Measurements from ENCODE around the gene CPNE5.

DNA sequence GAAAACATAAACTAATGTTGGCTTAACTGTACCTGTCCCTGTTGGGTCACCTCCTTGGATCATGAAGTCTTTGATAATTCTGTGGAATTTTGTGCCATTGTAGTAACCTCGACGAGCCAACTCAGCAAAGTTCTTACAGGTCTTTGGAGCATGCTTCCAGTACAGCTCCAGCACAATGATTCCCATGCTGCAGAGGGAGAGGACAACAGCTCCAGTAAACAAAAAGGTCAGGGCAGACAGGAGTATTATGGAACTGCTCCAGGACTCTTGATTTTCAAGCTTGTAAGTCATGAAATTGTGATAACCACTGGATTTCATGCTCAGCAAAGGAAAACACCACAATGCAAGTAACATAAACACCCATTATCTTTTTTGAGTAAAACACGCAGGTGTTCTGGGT is 32.4 kb upstream of the CPNE5 start:
- TF ChIP-seq, protein P1, sequence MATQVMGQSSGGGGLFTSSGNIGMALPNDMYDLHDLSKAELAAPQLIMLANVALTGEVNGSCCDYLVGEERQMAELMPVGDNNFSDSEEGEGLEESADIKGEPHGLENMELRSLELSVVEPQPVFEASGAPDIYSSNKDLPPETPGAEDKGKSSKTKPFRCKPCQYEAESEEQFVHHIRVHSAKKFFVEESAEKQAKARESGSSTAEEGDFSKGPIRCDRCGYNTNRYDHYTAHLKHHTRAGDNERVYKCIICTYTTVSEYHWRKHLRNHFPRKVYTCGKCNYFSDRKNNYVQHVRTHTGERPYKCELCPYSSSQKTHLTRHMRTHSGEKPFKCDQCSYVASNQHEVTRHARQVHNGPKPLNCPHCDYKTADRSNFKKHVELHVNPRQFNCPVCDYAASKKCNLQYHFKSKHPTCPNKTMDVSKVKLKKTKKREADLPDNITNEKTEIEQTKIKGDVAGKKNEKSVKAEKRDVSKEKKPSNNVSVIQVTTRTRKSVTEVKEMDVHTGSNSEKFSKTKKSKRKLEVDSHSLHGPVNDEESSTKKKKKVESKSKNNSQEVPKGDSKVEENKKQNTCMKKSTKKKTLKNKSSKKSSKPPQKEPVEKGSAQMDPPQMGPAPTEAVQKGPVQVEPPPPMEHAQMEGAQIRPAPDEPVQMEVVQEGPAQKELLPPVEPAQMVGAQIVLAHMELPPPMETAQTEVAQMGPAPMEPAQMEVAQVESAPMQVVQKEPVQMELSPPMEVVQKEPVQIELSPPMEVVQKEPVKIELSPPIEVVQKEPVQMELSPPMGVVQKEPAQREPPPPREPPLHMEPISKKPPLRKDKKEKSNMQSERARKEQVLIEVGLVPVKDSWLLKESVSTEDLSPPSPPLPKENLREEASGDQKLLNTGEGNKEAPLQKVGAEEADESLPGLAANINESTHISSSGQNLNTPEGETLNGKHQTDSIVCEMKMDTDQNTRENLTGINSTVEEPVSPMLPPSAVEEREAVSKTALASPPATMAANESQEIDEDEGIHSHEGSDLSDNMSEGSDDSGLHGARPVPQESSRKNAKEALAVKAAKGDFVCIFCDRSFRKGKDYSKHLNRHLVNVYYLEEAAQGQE (IDR thresholded peaks at IDR 0.05; ENCODE audit: insufficient read depth in 1 of 2, low read depth in 2 of 2, low read length in 2 of 2): no peak
- TF ChIP-seq POLR2AphosphoS5 (IDR thresholded peaks at IDR 0.05; ENCODE audit: low read depth, low read length) (no peak), SIN3A (IDR thresholded peaks at IDR 0.05; ENCODE audit: borderline replicate concordance, insufficient read depth, low read length) (no peak)

Data from PFSK-1 (cell line).